Right lobe of liver (tissue), 4 donors: ENCODE measurements around the gene RMDN3.

Source experiments
- POLR2A ChIP-seq: fragments of 450-650 bp; IDR thresholded peaks from one replicate; pipeline ENCODE4 v1.6.1; 2017; ENCODE audit warnings: antibody characterized with exemption, mild to moderate bottlenecking
- TF ChIP-seq, protein P1 (sequence below), 4 donors: fragments of 200-600 bp in 3 of 4; fragments of 450-650 bp in 1 of 4; IDR thresholded peaks; one replicate each; pipeline versions ENCODE4 v1.5.1 to v1.8.0; 2016 to 2022; ENCODE audit warnings: antibody characterized with exemption in 4 of 4, mild to moderate bottlenecking in 2 of 4
- donor health status: DM: no; HTN: no; CAD: no.
- donor health status: DM: no; HTN: no; CAD: no.
- donor health status: DM: no; HTN: yes; CAD: no.

DNA sequence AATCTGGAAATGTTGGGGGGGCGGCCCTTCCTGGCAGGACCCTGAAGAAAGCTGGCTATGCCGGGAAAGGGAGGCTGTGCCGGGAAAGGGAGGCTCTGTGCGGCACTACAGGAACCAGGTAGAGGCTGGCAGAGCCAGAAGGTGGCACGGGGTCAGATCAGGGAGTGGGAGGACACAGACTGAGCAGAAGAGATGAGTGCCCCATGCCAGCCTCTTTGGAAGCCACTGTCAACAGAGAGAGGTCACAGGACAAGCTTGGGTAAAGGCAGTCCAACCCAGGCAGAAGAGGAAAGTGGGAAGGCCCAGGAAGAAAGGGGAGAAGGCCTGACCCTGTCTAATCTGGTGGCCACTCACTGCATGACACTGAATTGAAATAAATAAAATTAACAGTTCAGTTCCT lies 16.2 kb upstream of the RMDN3 start:
- TF ChIP-seq, protein P1, sequence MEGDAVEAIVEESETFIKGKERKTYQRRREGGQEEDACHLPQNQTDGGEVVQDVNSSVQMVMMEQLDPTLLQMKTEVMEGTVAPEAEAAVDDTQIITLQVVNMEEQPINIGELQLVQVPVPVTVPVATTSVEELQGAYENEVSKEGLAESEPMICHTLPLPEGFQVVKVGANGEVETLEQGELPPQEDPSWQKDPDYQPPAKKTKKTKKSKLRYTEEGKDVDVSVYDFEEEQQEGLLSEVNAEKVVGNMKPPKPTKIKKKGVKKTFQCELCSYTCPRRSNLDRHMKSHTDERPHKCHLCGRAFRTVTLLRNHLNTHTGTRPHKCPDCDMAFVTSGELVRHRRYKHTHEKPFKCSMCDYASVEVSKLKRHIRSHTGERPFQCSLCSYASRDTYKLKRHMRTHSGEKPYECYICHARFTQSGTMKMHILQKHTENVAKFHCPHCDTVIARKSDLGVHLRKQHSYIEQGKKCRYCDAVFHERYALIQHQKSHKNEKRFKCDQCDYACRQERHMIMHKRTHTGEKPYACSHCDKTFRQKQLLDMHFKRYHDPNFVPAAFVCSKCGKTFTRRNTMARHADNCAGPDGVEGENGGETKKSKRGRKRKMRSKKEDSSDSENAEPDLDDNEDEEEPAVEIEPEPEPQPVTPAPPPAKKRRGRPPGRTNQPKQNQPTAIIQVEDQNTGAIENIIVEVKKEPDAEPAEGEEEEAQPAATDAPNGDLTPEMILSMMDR (IDR thresholded peaks at IDR 0.05) = no peak
- no peak for TF ChIP-seq POLR2A
